HEK293 (cell line): Measurements from ENCODE around the gene AIF1.
A peak's percentile ranks its signal among the peaks of the same experiment; 100 is the strongest.

Source experiments
- CTCF ChIA-PET: fragments of 350-600 bp; formaldehyde crosslinking; extraction: SDS; loops from one replicate; lab custom pipeline; 2021; ENCODE audit warnings: antibody characterized with exemption; lab: Yijun Ruan, JAX
- POLR2A ChIA-PET: fragments of 300-600 bp; formaldehyde crosslinking; extraction: SDS; loops from one replicate; lab custom pipeline; 2020; ENCODE audit warnings: antibody characterized with exemption, inconsistent platforms; lab: Yijun Ruan, JAX
- H3K27ac ChIP-seq: fragments of 200-500 bp; sonication (Bioruptor generic); 2 replicates; pipeline ENCODE4 v1.5.1; 2014; ENCODE audit warnings: low read depth, low read length, control low read depth, inconsistent platforms; ENCODE audit errors: extremely low read depth
- H3K36me3 ChIP-seq, 2 experiments: fragments of 200-500 bp in 1 of 2; sonication (Bioruptor generic) in 1 of 2; 1 replicate in 1 of 2; 2 replicates in 1 of 2; pipeline ENCODE4 v1.5.1; 2014 to 2017; ENCODE audit warnings: inconsistent platforms in 2 of 2, low read length in 2 of 2; ENCODE audit not compliant: control insufficient read depth in 2 of 2, insufficient read depth in 1 of 2
- H3K4me1 ChIP-seq: fragments of 200-500 bp; sonication (Bioruptor generic); 2 replicates; pipeline ENCODE4 v1.5.1; 2014; ENCODE audit warnings: mild to moderate bottlenecking, low read length, inconsistent platforms; ENCODE audit not compliant: control insufficient read depth, insufficient read depth
- H3K4me3 ChIP-seq: 2 replicates; pipeline ENCODE4 v1.5.1; 2011; ENCODE audit warnings: low read depth, mild to moderate bottlenecking, control low read depth, low read length, moderate library complexity
- H3K9me3 ChIP-seq: fragments of 200-500 bp; sonication (Bioruptor generic); 2 replicates; pipeline ENCODE4 v1.5.1; 2014; ENCODE audit warnings: low read depth, low read length, inconsistent platforms; ENCODE audit not compliant: control insufficient read depth, insufficient read depth
- GLI2 ChIP-seq: fragments of 450-650 bp; formaldehyde crosslinking; IDR thresholded peaks from 2 replicates; pipeline ENCODE4; 2017; ENCODE audit warnings: missing biosample characterization, missing genetic modification characterization, low read depth, borderline replicate concordance
- ZNF157 ChIP-seq: fragments of 450-650 bp; formaldehyde crosslinking; IDR thresholded peaks from 2 replicates; pipeline ENCODE4 v1.5.1; 2016; ENCODE audit warnings: missing biosample characterization, missing genetic modification characterization
- ZNF169 ChIP-seq: fragments of 450-650 bp; formaldehyde crosslinking; IDR thresholded peaks from 2 replicates; pipeline ENCODE4 v1.5.1; 2016; ENCODE audit warnings: missing biosample characterization, missing genetic modification characterization
- ZNF174 ChIP-seq: fragments of 450-650 bp; formaldehyde crosslinking; IDR thresholded peaks from 2 replicates; pipeline ENCODE4 v1.5.0; 2017; ENCODE audit warnings: missing biosample characterization, mild to moderate bottlenecking, missing genetic modification characterization
- ZNF175 ChIP-seq: fragments of 450-650 bp; formaldehyde crosslinking; IDR thresholded peaks from 2 replicates; pipeline ENCODE4 v1.5.1; 2016; ENCODE audit warnings: missing biosample characterization, missing genetic modification characterization
- ZNF19 ChIP-seq: fragments of 450-650 bp; formaldehyde crosslinking; IDR thresholded peaks from 2 replicates; pipeline ENCODE4; 2016; ENCODE audit warnings: missing biosample characterization, missing genetic modification characterization, low read depth
- ZNF214 ChIP-seq: fragments of 450-650 bp; formaldehyde crosslinking; IDR thresholded peaks from 2 replicates; pipeline ENCODE4 v1.5.1; 2017; ENCODE audit warnings: missing biosample characterization, mild to moderate bottlenecking, missing genetic modification characterization, borderline replicate concordance
- ZNF239 ChIP-seq: fragments of 450-650 bp; formaldehyde crosslinking; IDR thresholded peaks from 2 replicates; pipeline ENCODE4 v1.5.1; 2016; ENCODE audit warnings: missing biosample characterization, missing genetic modification characterization
- ZNF404 ChIP-seq: fragments of 450-650 bp; formaldehyde crosslinking; IDR thresholded peaks from 2 replicates; pipeline ENCODE4 v1.5.1; 2017; ENCODE audit warnings: missing biosample characterization, missing genetic modification characterization
- ZNF416 ChIP-seq: fragments of 450-650 bp; formaldehyde crosslinking; IDR thresholded peaks from 2 replicates; pipeline ENCODE4 v1.5.1; 2016; ENCODE audit warnings: missing biosample characterization, missing genetic modification characterization
- ZNF423 ChIP-seq: fragments of 450-650 bp; formaldehyde crosslinking; IDR thresholded peaks from 2 replicates; pipeline ENCODE4 v1.5.1; 2016; ENCODE audit warnings: missing biosample characterization, missing genetic modification characterization
- ZNF426 ChIP-seq: fragments of 450-650 bp; formaldehyde crosslinking; IDR thresholded peaks from 2 replicates; pipeline ENCODE4 v1.5.1; 2017; ENCODE audit warnings: missing biosample characterization, missing genetic modification characterization, mild to moderate bottlenecking, inconsistent platforms, moderate library complexity
- ZNF488 ChIP-seq: fragments of 450-650 bp; formaldehyde crosslinking; IDR thresholded peaks from 2 replicates; pipeline ENCODE4 v1.5.1; 2016; ENCODE audit warnings: missing biosample characterization, missing genetic modification characterization
- ZNF501 ChIP-seq: fragments of 450-650 bp; formaldehyde crosslinking; IDR thresholded peaks from 2 replicates; pipeline ENCODE4 v1.5.1; 2016; ENCODE audit warnings: missing biosample characterization, missing genetic modification characterization
- ZNF623 ChIP-seq: fragments of 450-650 bp; formaldehyde crosslinking; IDR thresholded peaks from 2 replicates; pipeline ENCODE4 v1.5.1; 2016; ENCODE audit warnings: missing biosample characterization, missing genetic modification characterization
- ZNF692 ChIP-seq: fragments of 450-650 bp; formaldehyde crosslinking; IDR thresholded peaks from 2 replicates; pipeline ENCODE4 v1.5.1; 2016; ENCODE audit warnings: missing biosample characterization, missing genetic modification characterization
- ZNF701 ChIP-seq: fragments of 450-650 bp; formaldehyde crosslinking; IDR thresholded peaks from 2 replicates; pipeline ENCODE4 v1.5.1; 2016; ENCODE audit warnings: missing biosample characterization, missing genetic modification characterization
- ZSCAN5A ChIP-seq: fragments of 450-650 bp; formaldehyde crosslinking; IDR thresholded peaks from 2 replicates; pipeline ENCODE4 v1.5.1; 2016; ENCODE audit warnings: missing biosample characterization, missing genetic modification characterization
- TF ChIP-seq, protein P1 (sequence below): fragments of 450-650 bp; formaldehyde crosslinking; IDR thresholded peaks from 2 replicates; pipeline ENCODE4 v1.5.1; 2017; ENCODE audit warnings: missing biosample characterization, mild to moderate bottlenecking, missing genetic modification characterization, moderate library complexity
- TF ChIP-seq, protein P2 (sequence below): sonication (generic); formaldehyde crosslinking; IDR thresholded peaks from 2 replicates; pipeline ENCODE4 v1.8.1; 2022; ENCODE audit warnings: mild to moderate bottlenecking, moderate library complexity, missing genetic modification reagents

Gene AIF1

DNA sequence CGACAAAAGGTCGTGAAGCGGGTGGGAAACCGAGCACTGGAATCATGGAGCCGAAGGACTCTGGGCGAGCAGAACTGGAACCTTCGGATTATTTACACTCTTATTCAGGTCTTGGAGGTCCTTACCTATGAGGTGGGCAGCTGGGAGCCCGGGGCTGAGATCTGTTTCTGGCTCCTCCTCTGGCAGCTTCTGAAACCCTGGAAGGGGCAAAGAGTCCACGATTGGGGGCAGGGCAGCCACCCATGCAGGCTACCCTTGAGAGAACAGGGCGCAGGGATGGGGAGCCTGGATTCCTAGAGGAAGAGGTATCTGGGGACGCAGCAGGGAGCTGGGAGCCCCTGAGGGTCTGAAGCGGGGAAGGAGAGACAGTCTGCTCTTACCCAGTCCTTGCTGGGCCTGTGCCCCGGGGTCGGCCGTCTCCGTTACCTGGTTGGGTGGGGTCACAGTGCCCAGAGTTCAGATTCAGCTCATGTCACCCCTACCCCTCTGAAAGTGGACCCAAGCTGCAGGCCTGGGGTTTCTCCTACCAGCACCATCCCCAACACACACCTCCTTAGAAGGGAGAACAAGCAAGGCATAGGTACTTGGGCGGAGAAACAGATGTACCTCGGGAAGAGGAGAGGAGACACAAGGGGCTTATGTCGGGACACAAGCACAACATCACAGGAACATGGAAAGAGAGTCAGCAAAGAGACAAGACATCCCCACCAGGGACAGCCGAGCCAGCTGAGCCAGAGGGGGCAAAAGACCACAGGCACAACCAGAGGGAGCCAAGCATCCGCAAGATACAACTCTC is 33.4 kb upstream of the AIF1 start:
- no peak overlapping the region for H3K27ac ChIP-seq
- no peaks in the 10 kb centered on the region for H3K9me3 ChIP-seq
- H3K4me1 ChIP-seq, result peaks cover 4% of the 10 kb centered on the region; the same call in 1 of the 2 replicates
- no peaks in the 10 kb centered on the region for H3K36me3 ChIP-seq
- POLR2A ChIA-PET, result interaction anchor here (0.6 to 2.1 kb wide), 11 partner anchors 8 to 249 kb away, joined by 3 to 7 read pairs (median 4); partner anchors contain the start of genes DDX39B, HSPA1B and PRRC2A
- TF ChIP-seq ZNF404 (tag by site-specific recombination), result no peak
- no peak for TF ChIP-seq ZNF692 (tag by site-specific recombination)
- TF ChIP-seq ZNF623 (tag by site-specific recombination), result no peak
- no peak for TF ChIP-seq ZSCAN5A
- TF ChIP-seq ZNF157 (tag by site-specific recombination), result no peak
- no peak for TF ChIP-seq ZNF488 (tag by site-specific recombination)
- TF ChIP-seq ZNF214 (tag by site-specific recombination), result no peak
- no peak for TF ChIP-seq ZNF426
- no peak for TF ChIP-seq ZNF701 (tag by site-specific recombination)
- TF ChIP-seq ZNF416, result no peak
- TF ChIP-seq, protein P1, sequence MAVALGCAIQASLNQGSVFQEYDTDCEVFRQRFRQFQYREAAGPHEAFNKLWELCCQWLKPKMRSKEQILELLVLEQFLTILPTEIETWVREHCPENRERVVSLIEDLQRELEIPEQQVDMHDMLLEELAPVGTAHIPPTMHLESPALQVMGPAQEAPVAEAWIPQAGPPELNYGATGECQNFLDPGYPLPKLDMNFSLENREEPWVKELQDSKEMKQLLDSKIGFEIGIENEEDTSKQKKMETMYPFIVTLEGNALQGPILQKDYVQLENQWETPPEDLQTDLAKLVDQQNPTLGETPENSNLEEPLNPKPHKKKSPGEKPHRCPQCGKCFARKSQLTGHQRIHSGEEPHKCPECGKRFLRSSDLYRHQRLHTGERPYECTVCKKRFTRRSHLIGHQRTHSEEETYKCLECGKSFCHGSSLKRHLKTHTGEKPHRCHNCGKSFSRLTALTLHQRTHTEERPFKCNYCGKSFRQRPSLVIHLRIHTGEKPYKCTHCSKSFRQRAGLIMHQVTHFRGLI (tag by site-specific recombination), result no peak
- TF ChIP-seq, protein P2, sequence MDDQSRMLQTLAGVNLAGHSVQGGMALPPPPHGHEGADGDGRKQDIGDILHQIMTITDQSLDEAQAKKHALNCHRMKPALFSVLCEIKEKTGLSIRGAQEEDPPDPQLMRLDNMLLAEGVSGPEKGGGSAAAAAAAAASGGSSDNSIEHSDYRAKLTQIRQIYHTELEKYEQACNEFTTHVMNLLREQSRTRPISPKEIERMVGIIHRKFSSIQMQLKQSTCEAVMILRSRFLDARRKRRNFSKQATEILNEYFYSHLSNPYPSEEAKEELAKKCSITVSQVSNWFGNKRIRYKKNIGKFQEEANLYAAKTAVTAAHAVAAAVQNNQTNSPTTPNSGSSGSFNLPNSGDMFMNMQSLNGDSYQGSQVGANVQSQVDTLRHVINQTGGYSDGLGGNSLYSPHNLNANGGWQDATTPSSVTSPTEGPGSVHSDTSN (CRISPR knock-in tag), result no peak
- no peak for TF ChIP-seq ZNF239
- no peak for TF ChIP-seq ZNF175 (tag by site-specific recombination)
- TF ChIP-seq ZNF169, result no peak
- no peak for TF ChIP-seq ZNF19 (tag by site-specific recombination)
- no peak for TF ChIP-seq GLI2 (tag by site-specific recombination)
- TF ChIP-seq ZNF423, result no peak
- TF ChIP-seq ZNF174, result no peak
- no peak for TF ChIP-seq ZNF501 (tag by site-specific recombination)
- peak overlapping the region; percentile 44 for H3K4me3 ChIP-seq
- CTCF ChIA-PET, result interaction anchor here (0.6 to 18.7 kb wide), 16 partner anchors 8 to 1257 kb away, joined by 3 to 518 read pairs (median 4); partner anchors contain the start of genes AIF1, ATP6V1G2, LTA and NCR3
